Endometrial microvascular endothelial cells (primary cell): ENCODE data around the gene INS. TPM values are rescaled to one million over a fixed set of nuclear protein-coding genes. Genes with fewer than 3 reads are reported as not detected.

Experiments used
- total RNA-seq: library from RNA; depleted of rRNA; stranded (reverse); fragments of >200 nt; gene quantifications from one replicate; pipeline ENCODE4 v1.2.3, GENCODE V29; 2015; ENCODE audit errors: inconsistent ontology term

Gene INS
- total RNA-seq, 1 donor from 2014 or later = not detected

Other genes starting within 250 kb of the INS start
- gene TNNT3, start 241.5 kb downstream of the INS start, total RNA-seq = not detected
- 170 TPM for gene MRPL23, start 213.9 kb downstream of the INS start, total RNA-seq
- 5.4 TPM for gene H19, start 163.4 kb downstream of the INS start, total RNA-seq
- gene IGF2, start 21.8 kb downstream of the INS start, total RNA-seq = not detected
- gene TH, start 10.6 kb upstream of the INS start, total RNA-seq = not detected
- gene ASCL2, start 109.4 kb upstream of the INS start, total RNA-seq = not detected
- not detected for gene C11orf21, start 140.7 kb upstream of the INS start, total RNA-seq
- gene TSPAN32, start 140.8 kb upstream of the INS start, total RNA-seq = not detected
- 249 TPM for gene CD81, start 216.1 kb upstream of the INS start, total RNA-seq
- gene TSSC4, start 239.5 kb upstream of the INS start, total RNA-seq = 39.8 TPM